SK-N-SH treated with all-trans-retinoic acid at 6 μM for 48 hours (cell line): ENCODE results near the gene C12orf50.

Experiments used
- ARNTL ChIP-seq: fragments of 450-650 bp; formaldehyde crosslinking; IDR thresholded peaks from 2 replicates; pipeline ENCODE4 v1.5.0; 2020; ENCODE audit warnings: low read depth, mild to moderate bottlenecking, moderate library complexity, borderline replicate concordance
- BACH2 ChIP-seq: fragments of 250-450 bp; sonication (Bioruptor Pico); IDR thresholded peaks from 2 replicates; pipeline ENCODE4 v1.9.0; 2021; ENCODE audit warnings: mild to moderate bottlenecking, borderline replicate concordance
- RARB ChIP-seq: fragments of 250-450 bp; sonication (Bioruptor Pico); IDR thresholded peaks from 2 replicates; pipeline ENCODE4 v1.8.0; 2021; ENCODE audit warnings: mild to moderate bottlenecking, moderate library complexity
- ZNF70 ChIP-seq: fragments of 450-650 bp; formaldehyde crosslinking; IDR thresholded peaks from 2 replicates; pipeline ENCODE4 v1.5.0; 2020; ENCODE audit warnings: mild to moderate bottlenecking, moderate library complexity

DNA sequence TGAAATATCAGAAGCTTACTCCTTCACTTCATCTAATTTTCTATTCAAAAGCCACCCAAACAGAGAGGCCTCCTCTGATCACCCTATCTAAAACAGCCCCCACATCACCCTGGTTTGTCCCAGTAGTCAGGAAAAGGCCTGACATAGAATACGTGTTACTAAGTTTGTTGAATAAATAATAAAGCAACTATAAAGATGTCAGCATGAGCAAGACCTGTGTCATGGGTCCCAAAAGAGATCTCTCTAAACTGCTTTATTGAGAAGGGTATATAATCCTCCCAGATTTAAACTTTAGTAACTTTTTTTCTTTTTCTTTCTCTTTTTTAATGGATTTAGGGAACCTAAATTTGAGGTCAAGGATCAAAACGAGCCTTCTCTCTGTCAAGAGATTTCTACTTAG, 27.4 kb upstream of the C12orf50 start:
- TF ChIP-seq BACH2 (CRISPR knock-in tag), result no peak
- TF ChIP-seq RARB (CRISPR knock-in tag), result no peak
- TF ChIP-seq ARNTL (CRISPR knock-in tag), result no peak
- TF ChIP-seq ZNF70 (CRISPR knock-in tag), result no peak
